HEK293 (cell line): ENCODE measurements around the gene NISCH.

ENCODE experiments used
- CTCF ChIA-PET: fragments of 350-600 bp; formaldehyde crosslinking; extraction: SDS; loops from one replicate; lab custom pipeline; 2021; ENCODE audit warnings: antibody characterized with exemption; lab: Yijun Ruan, JAX
- POLR2A ChIA-PET: fragments of 300-600 bp; formaldehyde crosslinking; extraction: SDS; loops from one replicate; lab custom pipeline; 2020; ENCODE audit warnings: antibody characterized with exemption, inconsistent platforms; lab: Yijun Ruan, JAX
- H3K27ac ChIP-seq: fragments of 200-500 bp; sonication (Bioruptor generic); 2 replicates; pipeline ENCODE4 v1.5.1; 2014; ENCODE audit warnings: low read depth, low read length, control low read depth, inconsistent platforms; ENCODE audit errors: extremely low read depth
- H3K36me3 ChIP-seq, 2 experiments: fragments of 200-500 bp in 1 of 2; sonication (Bioruptor generic) in 1 of 2; 1 replicate in 1 of 2; 2 replicates in 1 of 2; pipeline ENCODE4 v1.5.1; 2014 to 2017; ENCODE audit warnings: inconsistent platforms in 2 of 2, low read length in 2 of 2; ENCODE audit not compliant: control insufficient read depth in 2 of 2, insufficient read depth in 1 of 2
- H3K4me1 ChIP-seq: fragments of 200-500 bp; sonication (Bioruptor generic); 2 replicates; pipeline ENCODE4 v1.5.1; 2014; ENCODE audit warnings: mild to moderate bottlenecking, low read length, inconsistent platforms; ENCODE audit not compliant: control insufficient read depth, insufficient read depth
- H3K4me3 ChIP-seq: 2 replicates; pipeline ENCODE4 v1.5.1; 2011; ENCODE audit warnings: low read depth, mild to moderate bottlenecking, control low read depth, low read length, moderate library complexity
- H3K9me3 ChIP-seq: fragments of 200-500 bp; sonication (Bioruptor generic); 2 replicates; pipeline ENCODE4 v1.5.1; 2014; ENCODE audit warnings: low read depth, low read length, inconsistent platforms; ENCODE audit not compliant: control insufficient read depth, insufficient read depth
- EGR2 ChIP-seq: fragments of 450-650 bp; formaldehyde crosslinking; IDR thresholded peaks from 2 replicates; pipeline ENCODE4 v1.5.1; 2016; ENCODE audit warnings: low read depth, missing biosample characterization, missing genetic modification characterization
- KLF10 ChIP-seq: fragments of 450-650 bp; IDR thresholded peaks from 2 replicates; pipeline ENCODE4 v1.5.1; 2018; ENCODE audit warnings: missing biosample characterization, mild to moderate bottlenecking, missing genetic modification characterization
- MYNN ChIP-seq: fragments of 450-650 bp; formaldehyde crosslinking; IDR thresholded peaks from 2 replicates; pipeline ENCODE4 v1.5.1; 2016; ENCODE audit warnings: missing biosample characterization, missing genetic modification characterization, borderline replicate concordance
- SP2 ChIP-seq: fragments of 450-650 bp; formaldehyde crosslinking; IDR thresholded peaks from 2 replicates; pipeline ENCODE4 v1.5.1; 2016; ENCODE audit warnings: missing biosample characterization, missing genetic modification characterization
- WT1 ChIP-seq: fragments of 450-650 bp; formaldehyde crosslinking; IDR thresholded peaks from 2 replicates; pipeline ENCODE4 v1.5.1; 2016; ENCODE audit warnings: missing biosample characterization, missing genetic modification characterization
- ZNF175 ChIP-seq: fragments of 450-650 bp; formaldehyde crosslinking; IDR thresholded peaks from 2 replicates; pipeline ENCODE4 v1.5.1; 2016; ENCODE audit warnings: missing biosample characterization, missing genetic modification characterization
- ZNF202 ChIP-seq: fragments of 450-650 bp; formaldehyde crosslinking; IDR thresholded peaks from 2 replicates; pipeline ENCODE4 v1.5.1; 2016; ENCODE audit warnings: missing biosample characterization, missing genetic modification characterization, borderline replicate concordance
- ZNF394 ChIP-seq: fragments of 450-650 bp; formaldehyde crosslinking; IDR thresholded peaks from 2 replicates; pipeline ENCODE4 v1.5.1; 2016; ENCODE audit warnings: missing biosample characterization, missing genetic modification characterization, mild to moderate bottlenecking, moderate library complexity, borderline replicate concordance
- ZNF433 ChIP-seq: fragments of 450-650 bp; formaldehyde crosslinking; IDR thresholded peaks from 2 replicates; pipeline ENCODE4 v1.5.1; 2016; ENCODE audit warnings: missing biosample characterization, missing genetic modification characterization, low read depth
- ZNF514 ChIP-seq: fragments of 450-650 bp; formaldehyde crosslinking; IDR thresholded peaks from 2 replicates; pipeline ENCODE4 v1.5.1; 2016; ENCODE audit warnings: missing biosample characterization, missing genetic modification characterization
- ZNF571 ChIP-seq: fragments of 450-650 bp; formaldehyde crosslinking; IDR thresholded peaks from 2 replicates; pipeline ENCODE4 v1.5.0; 2017; ENCODE audit warnings: missing biosample characterization, missing genetic modification characterization
- TF ChIP-seq, protein P1 (sequence below): fragments of 450-650 bp; formaldehyde crosslinking; conservative IDR thresholded peaks from 2 replicates; pipeline ENCODE4 v1.5.1; 2016; ENCODE audit warnings: low read depth, missing biosample characterization, missing genetic modification characterization
- TF ChIP-seq, protein P2 (sequence below): fragments of 450-650 bp; formaldehyde crosslinking; IDR thresholded peaks from 2 replicates; pipeline ENCODE4 v1.5.1; 2016; ENCODE audit warnings: missing biosample characterization, missing genetic modification characterization
- TF ChIP-seq, protein P3 (sequence below): fragments of 450-650 bp; formaldehyde crosslinking; IDR thresholded peaks from 2 replicates; pipeline ENCODE4 v1.5.1; 2016; ENCODE audit warnings: missing biosample characterization, missing genetic modification characterization
- TF ChIP-seq, protein P4 (sequence below): fragments of 450-650 bp; formaldehyde crosslinking; IDR thresholded peaks from 2 replicates; pipeline ENCODE4 v1.5.1; 2017; ENCODE audit warnings: missing biosample characterization, missing genetic modification characterization
- TF ChIP-seq, protein P5 (sequence below): fragments of 450-650 bp; formaldehyde crosslinking; IDR thresholded peaks from 2 replicates; pipeline ENCODE4 v1.5.1; 2016; ENCODE audit warnings: missing biosample characterization, missing genetic modification characterization
- TF ChIP-seq, protein P6 (sequence below): fragments of 450-650 bp; formaldehyde crosslinking; IDR thresholded peaks from 2 replicates; pipeline ENCODE4 v1.5.1; 2016; ENCODE audit warnings: missing biosample characterization, missing genetic modification characterization

The NISCH gene

DNA sequence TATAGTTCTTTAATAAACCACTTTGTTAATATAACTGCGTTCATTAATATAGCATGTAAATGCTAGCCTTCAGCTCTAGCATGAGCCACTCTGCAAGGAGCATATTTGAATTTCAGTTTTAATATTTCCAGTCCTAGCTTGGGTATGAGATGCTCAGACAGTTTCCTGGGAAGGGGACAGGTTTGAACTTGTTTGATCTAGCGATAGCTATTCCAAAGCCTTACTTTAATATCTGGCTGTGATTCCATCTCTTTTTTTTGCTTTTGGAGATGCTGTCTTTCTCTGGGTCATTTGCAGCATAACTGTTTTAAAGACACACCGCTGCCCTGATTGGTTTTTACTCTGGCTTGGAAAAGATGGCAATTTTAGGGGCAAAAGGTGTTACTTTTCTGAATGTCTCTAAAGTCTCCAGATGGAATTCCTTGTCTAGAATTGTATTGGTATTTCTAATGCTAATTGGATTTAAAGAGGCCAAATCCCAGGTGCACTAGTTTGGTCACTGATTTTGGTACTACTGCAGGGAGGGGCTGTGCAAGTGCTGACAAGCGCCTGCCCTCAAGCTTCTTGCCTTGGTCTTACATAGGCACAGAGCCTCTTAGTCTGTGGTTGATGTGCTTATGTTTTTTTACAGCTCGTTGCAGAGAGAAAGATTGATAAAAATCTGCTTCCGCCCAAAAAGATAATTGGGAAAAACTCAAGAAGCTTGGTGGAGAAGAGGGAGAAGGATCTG, 2.8 kb downstream of the NISCH start (continued):
- TF ChIP-seq EGR2 (tag by site-specific recombination) (no peak), ZNF514 (tag by site-specific recombination) (no peak), ZNF175 (tag by site-specific recombination) (no peak)

DNA sequence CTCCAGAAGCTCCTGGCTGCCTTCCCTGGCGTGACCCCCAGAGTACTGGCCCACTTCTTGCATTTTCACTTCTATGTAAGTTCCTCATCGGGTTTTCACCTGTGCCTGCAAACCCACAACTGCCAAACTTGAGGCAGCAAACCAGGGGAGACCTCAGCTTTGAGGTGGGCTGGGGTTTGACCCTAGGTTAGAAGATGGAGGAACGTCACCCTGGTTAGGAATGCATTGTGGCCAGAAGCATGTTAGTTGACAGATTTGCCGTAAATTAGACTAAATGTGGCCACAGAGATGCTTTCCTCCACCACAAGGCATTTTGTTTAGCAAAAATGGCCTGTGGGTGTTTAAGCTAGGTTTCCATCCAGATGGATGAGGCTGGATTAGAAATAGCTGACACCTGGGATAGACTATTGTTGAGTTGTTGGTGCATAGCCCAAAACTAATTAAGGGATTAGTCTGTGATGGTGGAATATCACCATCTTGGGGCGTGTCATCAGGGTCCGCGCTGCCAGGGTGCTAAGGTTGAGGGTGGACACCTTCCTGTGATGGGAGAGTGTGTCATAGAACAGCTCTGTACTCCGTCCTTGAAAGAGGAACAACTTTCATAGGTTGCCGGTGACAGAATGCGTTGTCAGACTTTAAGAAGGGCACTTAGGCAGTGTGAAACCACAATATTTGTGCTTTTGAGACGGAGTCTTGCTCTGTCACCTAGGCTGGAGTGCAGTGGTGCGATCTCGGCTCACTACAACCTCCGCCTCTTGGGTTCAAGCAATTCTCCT, 3.6 kb downstream of the NISCH start:
- POLR2A ChIA-PET, result interaction anchor here (0.7 kb wide), 1 partner anchor 910 kb away, joined by 3 read pairs; no protein-coding TSS in a partner anchor
- no peaks in the 10 kb centered on the region for H3K9me3 ChIP-seq
- H3K4me1 ChIP-seq, result peaks cover 2% of the 10 kb centered on the region; the same call in 1 of the 2 replicates
- no peak overlapping the region for H3K27ac ChIP-seq
- CTCF ChIA-PET, result interaction anchor here (1.1 to 1.7 kb wide), 3 partner anchors 12 to 30 kb away, joined by 3 to 4 read pairs (median 3); no protein-coding TSS in a partner anchor
- TF ChIP-seq, protein P1, sequence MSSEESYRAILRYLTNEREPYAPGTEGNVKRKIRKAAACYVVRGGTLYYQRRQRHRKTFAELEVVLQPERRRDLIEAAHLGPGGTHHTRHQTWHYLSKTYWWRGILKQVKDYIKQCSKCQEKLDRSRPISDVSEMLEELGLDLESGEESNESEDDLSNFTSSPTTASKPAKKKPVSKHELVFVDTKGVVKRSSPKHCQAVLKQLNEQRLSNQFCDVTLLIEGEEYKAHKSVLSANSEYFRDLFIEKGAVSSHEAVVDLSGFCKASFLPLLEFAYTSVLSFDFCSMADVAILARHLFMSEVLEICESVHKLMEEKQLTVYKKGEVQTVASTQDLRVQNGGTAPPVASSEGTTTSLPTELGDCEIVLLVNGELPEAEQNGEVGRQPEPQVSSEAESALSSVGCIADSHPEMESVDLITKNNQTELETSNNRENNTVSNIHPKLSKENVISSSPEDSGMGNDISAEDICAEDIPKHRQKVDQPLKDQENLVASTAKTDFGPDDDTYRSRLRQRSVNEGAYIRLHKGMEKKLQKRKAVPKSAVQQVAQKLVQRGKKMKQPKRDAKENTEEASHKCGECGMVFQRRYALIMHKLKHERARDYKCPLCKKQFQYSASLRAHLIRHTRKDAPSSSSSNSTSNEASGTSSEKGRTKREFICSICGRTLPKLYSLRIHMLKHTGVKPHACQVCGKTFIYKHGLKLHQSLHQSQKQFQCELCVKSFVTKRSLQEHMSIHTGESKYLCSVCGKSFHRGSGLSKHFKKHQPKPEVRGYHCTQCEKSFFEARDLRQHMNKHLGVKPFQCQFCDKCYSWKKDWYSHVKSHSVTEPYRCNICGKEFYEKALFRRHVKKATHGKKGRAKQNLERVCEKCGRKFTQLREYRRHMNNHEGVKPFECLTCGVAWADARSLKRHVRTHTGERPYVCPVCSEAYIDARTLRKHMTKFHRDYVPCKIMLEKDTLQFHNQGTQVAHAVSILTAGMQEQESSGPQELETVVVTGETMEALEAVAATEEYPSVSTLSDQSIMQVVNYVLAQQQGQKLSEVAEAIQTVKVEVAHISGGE (tag by site-specific recombination), result no peak
- H3K36me3 ChIP-seq, result peaks cover 22 to 72% of the 10 kb centered on the region in 2 experiments; a peak in 2 of 3 replicates
- H3K4me3 ChIP-seq, result no peak overlapping the region

DNA sequence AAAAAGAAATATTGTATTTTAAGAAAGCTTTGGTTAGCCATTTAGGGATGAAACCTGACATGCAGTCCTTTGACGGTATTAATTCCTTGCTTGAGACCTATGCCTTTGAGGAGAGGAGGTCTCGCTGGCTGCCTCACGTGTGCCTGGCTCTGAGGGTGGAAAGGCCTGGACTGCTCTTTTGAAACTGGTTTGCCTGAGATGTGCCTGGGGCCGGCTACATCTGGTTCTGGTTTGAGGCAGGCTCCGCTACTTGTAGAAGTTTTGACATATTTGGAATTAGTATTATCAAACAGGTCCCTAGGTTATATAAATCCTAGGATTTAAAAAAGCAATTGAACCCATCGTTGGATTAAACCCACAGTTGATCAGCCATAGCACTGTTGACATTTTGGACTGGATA, 6.5 kb downstream of the NISCH start:
- no peaks in the 10 kb centered on the region for H3K9me3 ChIP-seq
- no peak overlapping the region for H3K4me3 ChIP-seq
- CTCF ChIA-PET, result interaction anchor here (0.6 kb wide), 1 partner anchor 12 kb away, joined by 3 read pairs; no protein-coding TSS in a partner anchor
- no peak overlapping the region for H3K27ac ChIP-seq
- H3K4me1 ChIP-seq, result no peaks in the 10 kb centered on the region
- peaks cover 22 to 98% of the 10 kb centered on the region in 2 experiments; a peak in 2 of 3 replicates for H3K36me3 ChIP-seq
- POLR2A ChIA-PET, result no interaction called here
- TF ChIP-seq, protein P2, sequence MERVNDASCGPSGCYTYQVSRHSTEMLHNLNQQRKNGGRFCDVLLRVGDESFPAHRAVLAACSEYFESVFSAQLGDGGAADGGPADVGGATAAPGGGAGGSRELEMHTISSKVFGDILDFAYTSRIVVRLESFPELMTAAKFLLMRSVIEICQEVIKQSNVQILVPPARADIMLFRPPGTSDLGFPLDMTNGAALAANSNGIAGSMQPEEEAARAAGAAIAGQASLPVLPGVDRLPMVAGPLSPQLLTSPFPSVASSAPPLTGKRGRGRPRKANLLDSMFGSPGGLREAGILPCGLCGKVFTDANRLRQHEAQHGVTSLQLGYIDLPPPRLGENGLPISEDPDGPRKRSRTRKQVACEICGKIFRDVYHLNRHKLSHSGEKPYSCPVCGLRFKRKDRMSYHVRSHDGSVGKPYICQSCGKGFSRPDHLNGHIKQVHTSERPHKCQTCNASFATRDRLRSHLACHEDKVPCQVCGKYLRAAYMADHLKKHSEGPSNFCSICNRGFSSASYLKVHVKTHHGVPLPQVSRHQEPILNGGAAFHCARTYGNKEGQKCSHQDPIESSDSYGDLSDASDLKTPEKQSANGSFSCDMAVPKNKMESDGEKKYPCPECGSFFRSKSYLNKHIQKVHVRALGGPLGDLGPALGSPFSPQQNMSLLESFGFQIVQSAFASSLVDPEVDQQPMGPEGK (tag by site-specific recombination), result no peak
- TF ChIP-seq ZNF571 (tag by site-specific recombination), result no peak
- TF ChIP-seq, protein P3, sequence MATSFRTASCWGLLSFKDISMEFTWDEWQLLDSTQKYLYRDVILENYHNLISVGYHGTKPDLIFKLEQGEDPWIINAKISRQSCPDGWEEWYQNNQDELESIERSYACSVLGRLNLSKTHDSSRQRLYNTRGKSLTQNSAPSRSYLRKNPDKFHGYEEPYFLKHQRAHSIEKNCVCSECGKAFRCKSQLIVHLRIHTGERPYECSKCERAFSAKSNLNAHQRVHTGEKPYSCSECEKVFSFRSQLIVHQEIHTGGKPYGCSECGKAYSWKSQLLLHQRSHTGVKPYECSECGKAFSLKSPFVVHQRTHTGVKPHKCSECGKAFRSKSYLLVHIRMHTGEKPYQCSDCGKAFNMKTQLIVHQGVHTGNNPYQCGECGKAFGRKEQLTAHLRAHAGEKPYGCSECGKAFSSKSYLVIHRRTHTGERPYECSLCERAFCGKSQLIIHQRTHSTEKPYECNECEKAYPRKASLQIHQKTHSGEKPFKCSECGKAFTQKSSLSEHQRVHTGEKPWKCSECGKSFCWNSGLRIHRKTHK (tag by site-specific recombination), result no peak
- TF ChIP-seq ZNF394 (tag by site-specific recombination), result no peak
- TF ChIP-seq KLF10 (tag by site-specific recombination), result no peak
- no peak for TF ChIP-seq ZNF433 (tag by site-specific recombination)
- TF ChIP-seq, protein P4, sequence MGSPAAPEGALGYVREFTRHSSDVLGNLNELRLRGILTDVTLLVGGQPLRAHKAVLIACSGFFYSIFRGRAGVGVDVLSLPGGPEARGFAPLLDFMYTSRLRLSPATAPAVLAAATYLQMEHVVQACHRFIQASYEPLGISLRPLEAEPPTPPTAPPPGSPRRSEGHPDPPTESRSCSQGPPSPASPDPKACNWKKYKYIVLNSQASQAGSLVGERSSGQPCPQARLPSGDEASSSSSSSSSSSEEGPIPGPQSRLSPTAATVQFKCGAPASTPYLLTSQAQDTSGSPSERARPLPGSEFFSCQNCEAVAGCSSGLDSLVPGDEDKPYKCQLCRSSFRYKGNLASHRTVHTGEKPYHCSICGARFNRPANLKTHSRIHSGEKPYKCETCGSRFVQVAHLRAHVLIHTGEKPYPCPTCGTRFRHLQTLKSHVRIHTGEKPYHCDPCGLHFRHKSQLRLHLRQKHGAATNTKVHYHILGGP (tag by site-specific recombination), result no peak
- TF ChIP-seq, protein P5, sequence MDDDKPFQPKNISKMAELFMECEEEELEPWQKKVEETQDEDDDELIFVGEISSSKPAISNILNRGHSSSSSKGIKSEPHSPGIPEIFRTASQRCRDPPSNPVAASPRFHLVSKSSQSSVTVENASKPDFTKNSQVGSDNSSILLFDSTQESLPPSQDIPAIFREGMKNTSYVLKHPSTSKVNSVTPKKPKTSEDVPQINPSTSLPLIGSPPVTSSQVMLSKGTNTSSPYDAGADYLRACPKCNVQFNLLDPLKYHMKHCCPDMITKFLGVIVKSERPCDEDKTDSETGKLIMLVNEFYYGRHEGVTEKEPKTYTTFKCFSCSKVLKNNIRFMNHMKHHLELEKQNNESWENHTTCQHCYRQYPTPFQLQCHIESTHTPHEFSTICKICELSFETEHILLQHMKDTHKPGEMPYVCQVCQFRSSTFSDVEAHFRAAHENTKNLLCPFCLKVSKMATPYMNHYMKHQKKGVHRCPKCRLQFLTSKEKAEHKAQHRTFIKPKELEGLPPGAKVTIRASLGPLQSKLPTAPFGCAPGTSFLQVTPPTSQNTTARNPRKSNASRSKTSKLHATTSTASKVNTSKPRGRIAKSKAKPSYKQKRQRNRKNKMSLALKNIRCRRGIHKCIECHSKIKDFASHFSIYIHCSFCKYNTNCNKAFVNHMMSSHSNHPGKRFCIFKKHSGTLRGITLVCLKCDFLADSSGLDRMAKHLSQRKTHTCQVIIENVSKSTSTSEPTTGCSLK (tag by site-specific recombination), result no peak
- TF ChIP-seq WT1 (tag by site-specific recombination), result no peak
- TF ChIP-seq ZNF202 (tag by site-specific recombination), result no peak
- TF ChIP-seq EGR2 (tag by site-specific recombination), result no peak
- TF ChIP-seq SP2 (tag by site-specific recombination), result no peak
- TF ChIP-seq, protein P6, sequence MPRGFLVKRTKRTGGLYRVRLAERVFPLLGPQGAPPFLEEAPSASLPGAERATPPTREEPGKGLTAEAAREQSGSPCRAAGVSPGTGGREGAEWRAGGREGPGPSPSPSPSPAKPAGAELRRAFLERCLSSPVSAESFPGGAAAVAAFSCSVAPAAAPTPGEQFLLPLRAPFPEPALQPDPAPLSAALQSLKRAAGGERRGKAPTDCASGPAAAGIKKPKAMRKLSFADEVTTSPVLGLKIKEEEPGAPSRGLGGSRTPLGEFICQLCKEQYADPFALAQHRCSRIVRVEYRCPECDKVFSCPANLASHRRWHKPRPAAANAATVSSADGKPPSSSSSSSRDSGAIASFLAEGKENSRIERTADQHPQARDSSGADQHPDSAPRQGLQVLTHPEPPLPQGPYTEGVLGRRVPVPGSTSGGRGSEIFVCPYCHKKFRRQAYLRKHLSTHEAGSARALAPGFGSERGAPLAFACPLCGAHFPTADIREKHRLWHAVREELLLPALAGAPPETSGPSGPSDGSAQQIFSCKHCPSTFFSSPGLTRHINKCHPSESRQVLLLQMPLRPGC (tag by site-specific recombination), result no peak
- no peak for TF ChIP-seq MYNN (tag by site-specific recombination)
